Neural cell (in vitro differentiated cells): ENCODE measurements around the gene PTPN13. TPM values are rescaled to one million over a fixed set of nuclear protein-coding genes. Genes with fewer than 3 reads are reported as not detected.

ENCODE experiments used
- H2AFZ ChIP-seq: fragments of 200-600, 300-800 bp; sonication (generic), shearing (Covaris generic); 2 replicates; pipeline ENCODE4 v1.6.0; 2014; ENCODE audit warnings: low read depth, mild to moderate bottlenecking, antibody characterized with exemption, low read length, moderate library complexity
- H3F3A ChIP-seq: fragments of 200-600 bp; shearing (Covaris generic); 2 replicates; pipeline ENCODE4 v1.6.1; 2016; ENCODE audit warnings: mild to moderate bottlenecking, moderate library complexity, mixed read lengths, antibody characterized with exemption, low read length; ENCODE audit not compliant: insufficient read depth, poor library complexity, severe bottlenecking
- H3K27ac ChIP-seq: fragments of 200-600, 300-800 bp; sonication (generic), shearing (Covaris generic); 2 replicates; pipeline ENCODE4 v1.5.1; 2014; ENCODE audit warnings: mild to moderate bottlenecking, low read length, moderate library complexity
- H3K27me3 ChIP-seq: fragments of 300-800, 200-600 bp; sonication (generic), shearing (Covaris generic); 2 replicates; pipeline ENCODE4 v1.6.0; 2014; ENCODE audit warnings: mild to moderate bottlenecking, low read depth, low read length, moderate library complexity; ENCODE audit not compliant: insufficient read depth
- H3K36me3 ChIP-seq: fragments of 300-800, 200-600 bp; sonication (generic), shearing (Covaris generic); 2 replicates; pipeline ENCODE4 v1.5.1; 2014; ENCODE audit warnings: mild to moderate bottlenecking, antibody characterized with exemption, low read length, moderate library complexity; ENCODE audit not compliant: insufficient read depth
- H3K4me2 ChIP-seq: fragments of 300-800, 200-600 bp; sonication (generic), shearing (Covaris generic); 2 replicates; pipeline ENCODE4 v1.6.0; 2014; ENCODE audit warnings: mild to moderate bottlenecking, low read length
- H3K4me3 ChIP-seq: fragments of 300-800, 200-600 bp; sonication (generic), shearing (Covaris generic); 2 replicates; pipeline ENCODE4 v1.5.1; 2014; ENCODE audit warnings: mild to moderate bottlenecking, low read length, moderate library complexity
- H3K79me2 ChIP-seq: fragments of 200-600 bp; shearing (Covaris generic); replicated peaks from 2 replicates; pipeline ENCODE4 v1.6.0; 2014; ENCODE audit warnings: mild to moderate bottlenecking, low read length, moderate library complexity; ENCODE audit not compliant: insufficient read depth
- H3K9ac ChIP-seq: fragments of 300-800, 200-600 bp; sonication (generic), shearing (Covaris generic); 2 replicates; pipeline ENCODE4 v1.6.1; 2016; ENCODE audit warnings: mild to moderate bottlenecking, low read length, mixed read lengths
- H3K9me2 ChIP-seq: fragments of 200-600 bp; shearing (Covaris generic); 2 replicates; pipeline ENCODE4 v1.6.1; 2016; ENCODE audit warnings: mild to moderate bottlenecking, low read length, mixed read lengths; ENCODE audit not compliant: insufficient read depth
- H3K9me3 ChIP-seq: fragments of 200-600, 300-800 bp; sonication (generic), shearing (Covaris generic); 2 replicates; pipeline ENCODE4 v1.6.1; 2016; ENCODE audit warnings: mild to moderate bottlenecking, mixed run types, low read length, moderate library complexity, mixed read lengths
- H4K20me1 ChIP-seq: fragments of 200-600 bp; shearing (Covaris generic); 2 replicates; pipeline ENCODE4 v1.6.1; 2016; ENCODE audit warnings: mild to moderate bottlenecking, mixed run types; ENCODE audit not compliant: insufficient read depth
- CTCF ChIP-seq: fragments of 450-650 bp; IDR thresholded peaks from 2 replicates; pipeline ENCODE4 v1.5.1; 2014; ENCODE audit warnings: antibody characterized with exemption, mild to moderate bottlenecking, moderate library complexity; ENCODE audit not compliant: poor library complexity, severe bottlenecking
- EP300 ChIP-seq: fragments of 450-650 bp; conservative IDR thresholded peaks from 2 replicates; pipeline ENCODE4 v1.6.1; 2014; ENCODE audit warnings: antibody characterized with exemption, mild to moderate bottlenecking, moderate library complexity; ENCODE audit not compliant: poor library complexity, severe bottlenecking
- EZH2 ChIP-seq: fragments of 200-600, 300-800 bp; shearing (Covaris generic), sonication (generic); IDR thresholded peaks from 2 replicates; pipeline ENCODE4 v1.6.1; 2014; ENCODE audit warnings: antibody characterized with exemption, low read length, borderline replicate concordance, mild to moderate bottlenecking; ENCODE audit not compliant: insufficient read depth, poor library complexity, severe bottlenecking
- MXI1 ChIP-seq: fragments of 450-650 bp; conservative IDR thresholded peaks from 2 replicates; pipeline ENCODE4 v1.6.1; 2014; ENCODE audit warnings: antibody characterized with exemption, mild to moderate bottlenecking; ENCODE audit not compliant: poor library complexity, severe bottlenecking
- POLR2AphosphoS5 ChIP-seq: IDR thresholded peaks from 2 replicates; pipeline ENCODE4 v1.6.1; 2012
- RAD21 ChIP-seq: fragments of 450-650 bp; conservative IDR thresholded peaks from 2 replicates; pipeline ENCODE4 v1.6.1; 2014; ENCODE audit warnings: antibody characterized with exemption, mild to moderate bottlenecking, moderate library complexity
- REST ChIP-seq: IDR thresholded peaks from 2 replicates; pipeline ENCODE4 v1.6.1; 2012; ENCODE audit warnings: borderline replicate concordance
- SMC3 ChIP-seq: fragments of 450-650 bp; conservative IDR thresholded peaks from 2 replicates; pipeline ENCODE4 v1.6.1; 2014; ENCODE audit warnings: antibody characterized with exemption, mild to moderate bottlenecking, moderate library complexity; ENCODE audit not compliant: poor library complexity
- TAF1 ChIP-seq: IDR thresholded peaks from 2 replicates; pipeline ENCODE4 v1.6.1; 2012; ENCODE audit warnings: low read depth
- polyA plus RNA-seq: library from polyadenylated mRNA; depleted of rRNA; stranded (reverse); fragments of >200 nt; gene quantifications from 2 replicates; pipeline ENCODE4 v1.2.3, GENCODE V29; 2014

Gene PTPN13
- polyA plus RNA-seq, 1 donor from 2014 or later, result 4.7 TPM

DNA sequence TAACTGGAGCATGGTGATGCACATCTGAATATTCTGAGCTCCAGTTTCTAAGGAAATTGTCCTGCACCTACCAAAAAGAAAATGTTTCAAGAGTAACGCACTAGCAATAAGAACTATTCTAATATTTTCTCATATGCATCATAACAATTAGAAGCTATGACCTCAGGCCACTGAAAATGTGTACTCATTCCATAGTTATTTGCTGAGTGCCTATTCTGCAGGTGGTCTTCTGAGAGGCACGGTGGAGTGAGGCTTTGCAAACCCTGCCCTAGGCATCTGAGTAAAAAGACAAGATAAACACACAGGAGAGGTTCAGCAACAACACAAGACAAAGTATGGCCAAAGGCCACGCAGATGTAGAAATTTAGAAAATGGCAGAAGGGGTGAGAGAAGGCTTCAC lies 231.4 kb downstream of the PTPN13 start:
- Histone ChIP-seq H3K9me3 (no peaks in the 10 kb centered on the region), H3K9me2 (no peaks in the 10 kb centered on the region), H4K20me1 (no peaks in the 10 kb centered on the region), H3K36me3 (no peaks in the 10 kb centered on the region), H3K79me2 (no peaks in the 10 kb centered on the region), H3F3A (no peaks in the 10 kb centered on the region), H3K27ac (no peak overlapping the region), H3K9ac (no peak overlapping the region), H3K4me3 (no peak overlapping the region), H3K27me3 (no peaks in the 10 kb centered on the region), H2AFZ (no peak overlapping the region), H3K4me2 (no peak overlapping the region)
- no peak for TF ChIP-seq EP300
- no peak for TF ChIP-seq CTCF
- TF ChIP-seq REST, result no peak
- TF ChIP-seq POLR2AphosphoS5, result no peak
- TF ChIP-seq EZH2, result no peak
- TF ChIP-seq RAD21, result no peak

DNA sequence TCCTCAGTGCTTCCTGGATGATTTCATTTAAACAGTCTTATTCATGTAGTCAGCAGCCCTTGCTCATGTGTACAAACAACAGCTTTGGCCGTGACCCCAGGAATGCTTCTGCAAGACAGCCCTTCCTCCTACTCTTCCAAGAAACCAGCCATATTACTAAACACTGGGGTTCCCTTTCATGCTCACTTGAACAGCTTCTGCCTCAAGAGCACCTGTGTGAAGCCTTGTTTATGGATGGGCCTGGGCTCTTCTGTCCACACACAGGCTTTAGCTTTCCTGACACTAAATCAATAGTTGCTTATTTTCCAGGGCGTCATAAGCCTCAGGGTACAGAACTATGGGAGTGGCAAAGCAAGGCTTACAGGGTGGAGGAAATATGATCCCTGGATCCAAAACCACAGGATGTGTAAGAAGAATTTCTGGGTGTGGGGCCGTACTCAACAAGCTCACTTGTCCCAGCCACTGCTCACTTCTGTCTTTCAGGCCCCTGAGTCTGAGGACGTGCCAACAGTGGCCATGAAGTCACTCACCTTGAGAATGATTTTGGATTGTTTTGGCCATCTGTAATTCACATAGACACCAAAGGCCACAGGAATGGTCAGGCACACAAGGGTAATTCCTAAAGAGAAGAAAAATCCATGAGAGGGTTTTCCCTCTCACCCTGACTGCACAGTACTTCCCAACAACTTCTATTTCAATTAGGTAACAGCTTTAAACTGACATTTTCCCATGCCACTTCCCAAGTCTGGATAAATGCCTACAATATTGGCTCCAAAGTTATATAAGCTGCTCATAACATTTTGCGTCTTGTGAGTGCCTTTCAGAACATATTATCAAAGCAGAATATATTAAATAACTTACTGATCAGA lies 237.4 kb downstream of the PTPN13 start:
- TF ChIP-seq RAD21 (no peak), POLR2AphosphoS5 (no peak), REST (no peak), EZH2 (no peak), EP300 (no peak), TAF1 (no peak), SMC3 (no peak), CTCF (no peak), MXI1 (no peak)
- H4K20me1 ChIP-seq, result no peaks in the 10 kb centered on the region
- H3K4me2 ChIP-seq, result no peak overlapping the region
- no peaks in the 10 kb centered on the region for H3K27me3 ChIP-seq
- H3K79me2 ChIP-seq, result no peaks in the 10 kb centered on the region
- no peak overlapping the region for H3K9ac ChIP-seq
- no peaks in the 10 kb centered on the region for H3K9me2 ChIP-seq
- no peak overlapping the region for H2AFZ ChIP-seq
- no peak overlapping the region for H3K4me3 ChIP-seq
- H3K9me3 ChIP-seq, result no peaks in the 10 kb centered on the region
- no peak overlapping the region for H3K27ac ChIP-seq
- H3K36me3 ChIP-seq, result no peaks in the 10 kb centered on the region
- no peaks in the 10 kb centered on the region for H3F3A ChIP-seq
